NT2/D1 (cell line): Measurements from ENCODE around the gene ZNF341.
A peak's percentile ranks its signal among the peaks of the same experiment; 100 is the strongest.

ENCODE experiments used
- DNase-seq: peaks from one replicate; pipeline ENCODE4 v3.0.0-alpha.2; 2011; ENCODE audit warnings: low read depth, low spot score
- H3K27me3 ChIP-seq: 2 replicates; pipeline ENCODE4 v1.6.0; 2011; ENCODE audit warnings: mild to moderate bottlenecking; ENCODE audit not compliant: insufficient read length, insufficient read depth
- H3K36me3 ChIP-seq: 2 replicates; pipeline ENCODE4 v1.6.1; 2011; ENCODE audit warnings: mild to moderate bottlenecking, low read length, mixed read lengths; ENCODE audit not compliant: insufficient read depth, insufficient read length
- H3K4me1 ChIP-seq: 2 replicates; pipeline ENCODE4 v1.5.1; 2011; ENCODE audit not compliant: insufficient read depth, insufficient read length
- H3K4me3 ChIP-seq: 2 replicates; pipeline ENCODE4 v1.5.1; 2011; ENCODE audit warnings: low read depth; ENCODE audit not compliant: insufficient read length
- H3K9ac ChIP-seq: 2 replicates; pipeline ENCODE4 v1.6.0; 2011; ENCODE audit warnings: low read depth; ENCODE audit not compliant: insufficient read length
- H3K9me3 ChIP-seq: 2 replicates; pipeline ENCODE4 v1.5.1; 2011; ENCODE audit warnings: mild to moderate bottlenecking, low read length; ENCODE audit not compliant: insufficient read depth
- SUZ12 ChIP-seq: IDR thresholded peaks from 2 replicates; pipeline ENCODE4 v1.6.1; 2011; ENCODE audit not compliant: insufficient read length, insufficient read depth; ENCODE audit errors: extremely low read depth
- YY1 ChIP-seq: IDR thresholded peaks from 2 replicates; pipeline ENCODE4 v1.6.1; 2011; ENCODE audit not compliant: insufficient read length, insufficient read depth
- ZNF274 ChIP-seq: IDR thresholded peaks from 2 replicates; pipeline ENCODE4 v1.6.1; 2011; ENCODE audit warnings: mild to moderate bottlenecking, low read depth, low read length

Gene ZNF341

DNA sequence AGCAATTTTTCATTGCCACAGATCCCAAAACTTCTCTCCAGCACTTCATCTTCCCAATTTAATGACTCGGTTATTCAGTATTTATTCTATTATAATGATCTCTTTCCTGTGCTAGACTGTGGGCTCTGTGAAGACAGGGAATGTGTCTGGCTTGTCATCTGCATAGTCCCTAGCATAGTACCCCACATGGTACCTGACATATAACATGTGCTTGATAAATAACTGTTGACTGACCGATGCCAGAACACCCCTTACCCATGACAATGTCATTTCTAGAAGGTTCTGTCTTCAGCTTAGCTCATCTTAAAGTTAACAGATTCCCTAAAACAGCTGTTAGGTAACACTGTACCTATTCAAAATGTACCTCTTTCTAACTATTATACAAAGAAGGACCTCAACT lies 15.3 kb upstream of the ZNF341 start:
- H3K9ac ChIP-seq: no peak overlapping the region
- TF ChIP-seq SUZ12 (no peak), ZNF274 (no peak), YY1 (no peak)
- H3K9me3 ChIP-seq: no peaks in the 10 kb centered on the region; the same call in 1 of the 2 replicates
- no peaks in the 10 kb centered on the region for H3K36me3 ChIP-seq
- DNase-seq: no peak
- H3K4me1 ChIP-seq: no peaks in the 10 kb centered on the region
- H3K4me3 ChIP-seq: no peak overlapping the region
- H3K27me3 ChIP-seq: peaks cover 3% of the 10 kb centered on the region

DNA sequence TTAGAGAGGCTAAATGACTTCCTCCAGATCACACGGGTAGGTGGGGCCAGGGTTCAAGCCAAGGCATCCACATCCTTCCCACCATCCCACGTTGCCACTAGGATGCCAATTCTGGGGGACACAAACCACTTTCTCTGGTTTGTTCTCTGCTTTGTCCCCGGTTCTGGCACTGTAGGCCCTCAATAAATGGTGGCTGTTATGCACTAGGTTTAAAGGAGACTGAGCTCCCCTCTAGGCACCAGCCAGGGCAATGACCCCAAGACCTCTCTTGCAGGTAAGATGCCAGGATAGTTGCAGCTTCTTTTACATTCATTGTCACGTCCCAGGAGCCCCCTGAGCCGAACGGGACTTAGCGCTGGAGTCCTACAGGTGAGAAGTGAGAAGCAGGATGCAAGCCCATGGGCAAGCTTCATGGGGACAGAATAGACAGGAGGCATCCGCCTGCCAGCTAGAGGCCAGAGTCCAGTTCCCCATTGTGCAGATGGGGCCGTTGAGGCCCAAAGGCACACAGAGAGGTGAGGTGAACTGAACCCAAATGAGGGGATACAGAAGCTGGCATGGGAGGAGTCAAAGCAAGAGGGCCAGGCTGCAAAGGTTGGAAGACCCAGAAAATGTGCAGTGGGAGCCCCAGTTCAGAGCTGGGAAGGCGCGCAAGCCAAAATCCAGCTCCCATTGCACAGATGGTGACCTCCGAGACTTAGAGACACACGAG lies 12.4 kb upstream of the ZNF341 start:
- TF ChIP-seq SUZ12 (no peak), ZNF274 (no peak), YY1 (no peak)
- peak overlapping the region; percentile 47 for H3K9ac ChIP-seq
- no peak for DNase-seq

DNA sequence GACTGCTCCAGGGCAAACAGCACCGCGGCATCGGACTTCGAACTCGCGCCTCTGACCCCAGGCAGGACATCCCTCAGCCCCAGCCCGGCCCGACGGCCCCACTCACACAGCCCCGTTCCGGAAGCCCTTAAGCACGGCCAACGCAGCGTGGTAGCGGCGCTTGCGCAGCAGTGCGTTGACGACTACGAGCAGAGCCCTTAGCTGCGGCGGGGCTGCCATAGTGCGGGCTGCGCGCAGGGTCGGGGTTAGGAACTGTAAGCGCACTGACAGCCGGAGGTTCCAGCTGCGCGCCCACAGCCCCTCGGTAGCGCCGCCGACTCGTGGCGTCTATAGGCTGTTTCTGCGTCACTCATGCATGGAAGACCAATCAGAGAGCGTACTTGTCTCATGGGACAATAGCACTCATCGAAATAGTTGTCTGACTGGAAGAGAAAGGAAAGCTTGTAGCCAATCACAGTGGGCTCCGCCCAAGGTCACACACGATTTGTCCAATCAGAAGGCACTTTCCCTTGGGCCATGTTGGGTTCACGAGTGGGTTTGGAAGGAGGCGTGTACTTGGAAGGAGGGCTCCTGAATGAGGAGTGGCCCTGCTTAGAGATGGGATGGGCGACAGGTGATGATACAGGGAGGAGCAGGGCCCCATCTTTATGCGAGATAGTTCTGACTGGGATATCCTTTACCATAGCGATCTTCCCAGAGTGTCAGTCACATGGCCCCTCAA lies 11.6 kb upstream of the ZNF341 start, which contains the start of gene PXMP4:
TSS of gene PXMP4 (minus strand) at position 322 of the 721 bp plus-strand sequence. CDS start at position 219, 103 bp downstream.
- no peaks in the 10 kb centered on the region for H3K4me1 ChIP-seq
- H3K9ac ChIP-seq: peak within 1 kb of the TSS; percentile 47
- H3K36me3 ChIP-seq: no peaks in the 10 kb centered on the region
- DNase-seq: peak; percentile 85
- H3K27me3 ChIP-seq: peaks cover 3% of the 10 kb centered on the region
- H3K4me3 ChIP-seq: peak within 1 kb of the TSS; percentile 50
- TF ChIP-seq SUZ12 (no peak), YY1 (no peak), ZNF274 (no peak)
- H3K9me3 ChIP-seq: no peaks in the 10 kb centered on the region; the same call in 1 of the 2 replicates

More for the DNA sequence above, 12.4 kb upstream of the ZNF341 start:
- Histone ChIP-seq H3K36me3 (no peaks in the 10 kb centered on the region), H3K4me3 (peak overlapping the region; percentile 50), H3K9me3 (no peaks in the 10 kb centered on the region; the same call in 1 of the 2 replicates), H3K27me3 (peaks cover 3% of the 10 kb centered on the region), H3K4me1 (no peaks in the 10 kb centered on the region)

DNA sequence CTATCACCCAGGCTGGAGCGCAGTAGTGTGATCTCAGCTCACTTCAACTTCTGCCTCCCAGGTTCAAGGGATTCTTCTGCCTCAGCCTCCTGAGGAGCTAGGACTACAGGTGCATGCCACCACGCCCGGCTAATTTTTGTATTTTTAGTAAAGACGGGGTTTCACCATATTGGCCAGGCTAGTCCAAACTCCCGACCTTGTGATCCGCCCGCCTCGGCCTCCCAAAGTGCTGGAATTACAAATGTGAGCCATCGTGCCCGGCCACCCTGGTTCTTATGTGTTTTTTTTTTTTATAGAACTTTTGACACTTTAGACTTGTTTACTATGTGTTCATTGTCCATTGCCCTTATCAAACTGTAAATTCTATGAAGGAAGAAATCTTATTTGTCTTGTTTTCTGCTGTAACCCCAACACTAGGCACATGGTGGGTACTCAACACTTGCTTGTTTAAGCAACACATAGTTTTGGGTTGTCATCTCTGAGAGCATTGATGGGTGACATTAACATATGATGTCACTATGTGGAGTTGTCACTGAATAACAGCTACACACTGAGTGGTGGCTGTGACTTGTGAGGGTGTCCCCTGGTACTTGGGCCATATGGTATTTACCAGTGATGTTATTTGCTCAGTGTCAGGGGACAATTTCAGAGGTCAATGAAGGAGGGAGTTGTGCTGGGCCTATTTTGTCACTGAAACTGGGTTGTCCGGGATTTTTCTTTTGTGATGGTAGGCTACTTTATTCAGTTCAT lies 10.2 kb upstream of the ZNF341 start:
- no peak for TF ChIP-seq ZNF274
- no peak for TF ChIP-seq SUZ12
- TF ChIP-seq YY1: no peak
- H3K4me1 ChIP-seq: no peaks in the 10 kb centered on the region
- H3K9ac ChIP-seq: no peak overlapping the region
- DNase-seq: no peak
- no peaks in the 10 kb centered on the region for H3K36me3 ChIP-seq
- no peak overlapping the region for H3K4me3 ChIP-seq
- peaks cover 3% of the 10 kb centered on the region for H3K27me3 ChIP-seq
- H3K9me3 ChIP-seq: no peaks in the 10 kb centered on the region; the same call in 1 of the 2 replicates

DNA sequence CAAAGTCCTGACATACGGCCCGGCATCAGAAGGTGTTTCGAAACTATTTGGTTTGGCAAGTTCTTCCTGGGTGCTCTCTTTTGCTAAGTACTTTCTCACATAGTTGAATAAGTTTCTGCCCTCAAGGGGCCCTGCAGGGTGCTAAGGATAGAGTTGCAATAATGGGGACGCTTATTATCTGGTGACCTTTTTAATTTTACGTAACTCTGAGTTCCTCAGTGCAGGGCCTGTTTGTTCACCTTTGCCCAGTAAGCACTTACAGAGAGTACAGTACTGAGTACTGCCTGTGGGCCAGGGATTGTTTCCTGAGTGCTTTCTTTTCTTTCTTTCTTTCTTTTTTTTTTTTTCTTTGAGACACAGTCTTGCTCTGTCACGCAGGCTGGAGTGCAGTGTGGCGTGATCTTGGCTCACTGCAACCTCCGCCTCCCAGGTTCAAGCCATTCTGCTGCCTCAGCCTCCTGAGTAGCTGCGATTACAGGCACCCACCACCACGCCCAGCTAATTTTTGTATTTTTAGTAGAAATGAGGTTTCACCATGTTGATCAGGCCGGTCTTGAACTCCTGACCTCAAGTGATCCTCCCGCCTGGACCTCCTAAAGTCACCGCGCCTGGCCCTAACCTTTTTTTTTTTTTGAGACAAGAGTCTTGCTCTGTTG lies 7.2 kb upstream of the ZNF341 start:
- Histone ChIP-seq H3K36me3 (no peaks in the 10 kb centered on the region), H3K9ac (no peak overlapping the region), H3K27me3 (no peaks in the 10 kb centered on the region), H3K9me3 (no peaks in the 10 kb centered on the region; the same call in 1 of the 2 replicates), H3K4me1 (no peaks in the 10 kb centered on the region), H3K4me3 (no peak overlapping the region)
- DNase-seq: no peak
- TF ChIP-seq ZNF274 (no peak), YY1 (no peak)

DNA sequence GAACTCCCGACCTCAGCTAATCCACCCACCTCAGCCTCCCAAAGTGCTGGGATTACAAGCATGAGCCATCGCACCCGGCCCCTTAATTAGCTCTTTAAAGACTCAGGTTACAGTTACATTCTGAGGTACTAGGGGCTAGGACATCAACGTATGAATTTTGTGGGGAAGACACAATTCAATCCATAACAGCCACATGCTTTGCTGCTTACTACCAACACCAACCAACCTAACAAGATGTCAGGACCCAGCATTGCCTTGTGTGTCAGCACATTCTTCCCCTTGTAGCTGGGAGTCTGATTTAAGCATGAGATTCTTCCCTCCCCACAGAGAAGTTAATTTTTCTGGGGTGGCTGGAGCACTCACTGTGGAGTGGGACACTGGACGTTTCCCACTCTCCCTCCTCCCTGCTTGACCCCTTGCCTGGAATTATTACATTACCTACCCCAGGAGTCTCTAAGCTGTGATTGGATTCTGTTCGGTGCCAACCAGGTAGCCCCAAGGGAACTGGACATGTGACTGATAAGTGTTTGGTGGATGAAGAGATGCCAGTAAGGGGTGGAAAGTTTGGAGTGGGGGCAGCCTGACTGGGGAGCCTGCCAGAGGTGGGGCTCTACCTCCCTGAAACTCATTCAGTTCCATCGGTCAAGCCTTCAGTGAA lies 6.1 kb upstream of the ZNF341 start:
- H3K4me1 ChIP-seq: no peaks in the 10 kb centered on the region
- no peak overlapping the region for H3K4me3 ChIP-seq
- TF ChIP-seq SUZ12 (no peak), YY1 (no peak)
- H3K36me3 ChIP-seq: no peaks in the 10 kb centered on the region
- no peaks in the 10 kb centered on the region; the same call in 1 of the 2 replicates for H3K9me3 ChIP-seq
- H3K27me3 ChIP-seq: no peaks in the 10 kb centered on the region
- no peak overlapping the region for H3K9ac ChIP-seq
- DNase-seq: no peak
